ENCODE data around the gene FGF6.
"Not testable (repeated sequence)": the region's sequence is repeated elsewhere in the genome, so short reads cannot be mapped to it uniquely, and the experiment has no call there.

Gene FGF6

GRCh38 chr12:4407136-4407535, 38.5 kb downstream of the FGF6 start:
- H3K27ac ChIP-seq (ENCODE audit: low read length) = no peak overlapping the region
- no peak overlapping the region for H3K4me3 ChIP-seq (ENCODE audit: low read length)
- TF ChIP-seq EZH2 (optimal IDR thresholded peaks at IDR 0.05; ENCODE audit: low read depth, low read length) (no peak), CTCF (IDR thresholded peaks at IDR 0.05; ENCODE audit: low read length) (no peak), EZH2phosphoT487 (IDR thresholded peaks at IDR 0.05; ENCODE audit: low read length) (no peak)
- H3F3A ChIP-seq (ENCODE audit: insufficient read depth, low read length) = no peaks in the 10 kb centered on the region
- H3K9me3 ChIP-seq (replicated peaks; ENCODE audit: insufficient read depth, low read length) = no peaks in the 10 kb centered on the region
- H4K20me1 ChIP-seq (ENCODE audit: insufficient read depth, low read length) = no peaks in the 10 kb centered on the region
- H3K4me2 ChIP-seq (ENCODE audit: low read depth, low read length) = no peak overlapping the region
- no peaks in the 10 kb centered on the region for H3K79me2 ChIP-seq (ENCODE audit: low read length)
- no peaks in the 10 kb centered on the region for H3K27me3 ChIP-seq (replicated peaks; ENCODE audit: insufficient read depth, low read length)
- DNase-seq = no peak
- no peak overlapping the region for H2AFZ ChIP-seq (ENCODE audit: low read length)
- no peaks in the 10 kb centered on the region for H3K4me1 ChIP-seq (ENCODE audit: low read length)
- no peaks in the 10 kb centered on the region for H3K9me2 ChIP-seq (replicated peaks; ENCODE audit: insufficient read depth, low read length)
- H3K9ac ChIP-seq (ENCODE audit: low read length) = no peak overlapping the region
- H3K36me3 ChIP-seq (replicated peaks; ENCODE audit: insufficient read depth, low read length) = no peaks in the 10 kb centered on the region

DNA sequence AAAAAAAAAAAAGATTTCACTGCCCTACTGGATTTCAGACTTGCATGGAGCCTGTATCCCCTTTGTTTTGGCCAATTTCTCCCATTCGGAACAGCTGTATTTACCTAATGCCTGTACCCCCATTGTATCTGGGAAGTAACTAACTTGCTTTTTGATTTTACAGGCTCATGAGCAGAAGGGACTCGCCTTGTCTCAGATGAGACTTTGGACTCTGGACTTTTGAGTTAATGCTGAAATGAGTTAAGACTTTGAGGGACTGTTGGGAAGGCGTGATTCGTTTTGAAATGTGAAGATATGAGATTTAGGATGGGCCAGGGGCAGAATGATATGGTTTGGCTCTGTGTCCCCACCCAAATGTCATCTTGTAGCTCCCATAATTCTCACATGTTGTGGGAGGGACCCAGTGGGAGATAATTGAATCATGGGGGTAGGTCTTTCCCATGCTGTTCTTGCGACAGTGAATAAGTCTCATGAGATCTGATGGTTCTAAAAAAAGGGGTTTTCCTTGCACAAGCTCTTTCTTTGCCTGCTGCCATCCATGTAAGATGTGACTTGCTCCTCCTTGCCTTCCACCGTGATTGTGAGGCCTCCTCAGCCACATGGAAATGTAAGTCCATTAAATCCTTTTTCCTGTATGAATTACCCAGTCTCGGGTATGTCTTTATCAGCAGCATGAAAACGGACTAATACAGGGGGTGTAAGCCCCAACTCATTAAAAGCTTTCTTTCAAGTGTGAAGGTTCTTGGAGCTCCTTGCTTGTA, 40.6 kb downstream of the FGF6 start:
- H3K9me2 ChIP-seq (replicated peaks; ENCODE audit: insufficient read depth, low read length); H3K9me3 ChIP-seq (replicated peaks; ENCODE audit: insufficient read depth, low read length); H2AFZ ChIP-seq (ENCODE audit: low read length); H3K27me3 ChIP-seq (replicated peaks; ENCODE audit: insufficient read depth, low read length); H3K4me1 ChIP-seq (ENCODE audit: low read length); H3K9ac ChIP-seq (ENCODE audit: low read length); H3K4me2 ChIP-seq (ENCODE audit: low read depth, low read length); H3F3A ChIP-seq (ENCODE audit: insufficient read depth, low read length); DNase-seq; H3K4me3 ChIP-seq (ENCODE audit: low read length); H4K20me1 ChIP-seq (ENCODE audit: insufficient read depth, low read length); H3K36me3 ChIP-seq (replicated peaks; ENCODE audit: insufficient read depth, low read length); H3K79me2 ChIP-seq (ENCODE audit: low read length); H3K27ac ChIP-seq (ENCODE audit: low read length): not testable (repeated sequence)

- no peak overlapping the region for H3K4me3 ChIP-seq (ENCODE audit: low read length)
- H3K9ac ChIP-seq (ENCODE audit: low read length) = no peak overlapping the region
- no peak overlapping the region for H3K4me2 ChIP-seq (ENCODE audit: low read depth, low read length)
- no peaks in the 10 kb centered on the region for H3K4me1 ChIP-seq (ENCODE audit: low read length)
- H3K27ac ChIP-seq (ENCODE audit: low read length) = no peak overlapping the region
- H3K27me3 ChIP-seq (replicated peaks; ENCODE audit: insufficient read depth, low read length) = no peaks in the 10 kb centered on the region
- H3K36me3 ChIP-seq (replicated peaks; ENCODE audit: insufficient read depth, low read length) = no peaks in the 10 kb centered on the region
- no peak for DNase-seq
- H2AFZ ChIP-seq (ENCODE audit: low read length) = no peak overlapping the region
- no peaks in the 10 kb centered on the region for H4K20me1 ChIP-seq (ENCODE audit: insufficient read depth, low read length)
- no peaks in the 10 kb centered on the region for H3K9me2 ChIP-seq (replicated peaks; ENCODE audit: insufficient read depth, low read length)
- no peaks in the 10 kb centered on the region for H3K9me3 ChIP-seq (replicated peaks; ENCODE audit: insufficient read depth, low read length)
- TF ChIP-seq EZH2 (optimal IDR thresholded peaks at IDR 0.05; ENCODE audit: low read depth, low read length) (no peak), EZH2phosphoT487 (IDR thresholded peaks at IDR 0.05; ENCODE audit: low read length) (no peak), CTCF (IDR thresholded peaks at IDR 0.05; ENCODE audit: low read length) (no peak)
- no peaks in the 10 kb centered on the region for H3F3A ChIP-seq (ENCODE audit: insufficient read depth, low read length)
- no peaks in the 10 kb centered on the region for H3K79me2 ChIP-seq (ENCODE audit: low read length)
These were observed 42.6 kb downstream of the FGF6 start for GRCh38 chr12:4402996-4403395.

GRCh38 chr12:4401117-4401516, 44.5 kb downstream of the FGF6 start:
- Histone ChIP-seq H3F3A (ENCODE audit: insufficient read depth, low read length) (no peaks in the 10 kb centered on the region), H3K9ac (ENCODE audit: low read length) (no peak overlapping the region), H2AFZ (ENCODE audit: low read length) (no peak overlapping the region), H3K4me2 (ENCODE audit: low read depth, low read length) (no peak overlapping the region), H3K36me3 (replicated peaks; ENCODE audit: insufficient read depth, low read length) (no peaks in the 10 kb centered on the region), H3K9me3 (replicated peaks; ENCODE audit: insufficient read depth, low read length) (no peaks in the 10 kb centered on the region), H3K79me2 (ENCODE audit: low read length) (no peaks in the 10 kb centered on the region), H3K4me1 (ENCODE audit: low read length) (no peaks in the 10 kb centered on the region), H3K9me2 (replicated peaks; ENCODE audit: insufficient read depth, low read length) (no peaks in the 10 kb centered on the region), H3K27ac (ENCODE audit: low read length) (no peak overlapping the region), H4K20me1 (ENCODE audit: insufficient read depth, low read length) (no peaks in the 10 kb centered on the region), H3K4me3 (ENCODE audit: low read length) (no peak overlapping the region), H3K27me3 (replicated peaks; ENCODE audit: insufficient read depth, low read length) (no peaks in the 10 kb centered on the region)
- DNase-seq = no peak
- no peak for TF ChIP-seq CTCF (IDR thresholded peaks at IDR 0.05; ENCODE audit: low read length)
- no peak for TF ChIP-seq EZH2phosphoT487 (IDR thresholded peaks at IDR 0.05; ENCODE audit: low read length)
- TF ChIP-seq EZH2 (optimal IDR thresholded peaks at IDR 0.05; ENCODE audit: low read depth, low read length) = no peak

Measured in MM.1S (cell line).